BE2C (cell line): Measurements from ENCODE around the gene MFAP3L. TPM values are rescaled to one million over a fixed set of nuclear protein-coding genes. Genes with fewer than 3 reads are reported as not detected.

Experiments
- DNase-seq: peaks from one replicate; pipeline ENCODE4 v3.0.0-alpha.2; 2020
- H3K27me3 ChIP-seq: fragments of 250-450 bp; sonication (Bioruptor Pico); 2 replicates; pipeline ENCODE4 v1.5.1; 2020; ENCODE audit warnings: mild to moderate bottlenecking
- H3K36me3 ChIP-seq: fragments of 250-450 bp; sonication (Bioruptor Pico); 2 replicates; pipeline ENCODE4 v1.5.1; 2020; ENCODE audit warnings: mild to moderate bottlenecking
- H3K4me1 ChIP-seq: fragments of 250-450 bp; sonication (Bioruptor Pico); 2 replicates; pipeline ENCODE4 v1.5.1; 2020
- H3K4me3 ChIP-seq: 2 replicates; pipeline ENCODE4 v1.5.1; 2011; ENCODE audit warnings: low read depth, low read length
- H3K9me3 ChIP-seq: fragments of 250-450 bp; sonication (Bioruptor Pico); 2 replicates; pipeline ENCODE4 v1.5.1; 2020
- CTCF ChIP-seq: IDR thresholded peaks from 2 replicates; pipeline ENCODE4 v1.5.1; 2012; ENCODE audit warnings: mild to moderate bottlenecking, low read depth, low read length
- polyA plus RNA-seq: library from polyadenylated mRNA; unstranded; fragments of >200 nt; gene quantifications from one replicate; pipeline ENCODE4 v1.2.1, GENCODE V29; 2012; ENCODE audit warnings: low read depth, missing spikeins; ENCODE audit not compliant: insufficient read length, insufficient read depth

Gene MFAP3L
- 2.1 TPM for polyA plus RNA-seq

GRCh38 chr4:170026253-170027021 lies at the start of gene MFAP3L:
Gene MFAP3L (minus strand): TSS chr4:170026395. CDS start chr4:170005877, 20,518 bp downstream.
- H3K4me1 ChIP-seq, result no peaks in the 10 kb centered on the region
- H3K9me3 ChIP-seq, result 0 out of 2 replicates have a peak, but pooled peaks cover 4% of the 10 kb centered on the region
- DNase-seq, result peak; percentile 94
- peak within 1 kb of the TSS; percentile 86 for H3K4me3 ChIP-seq
- peaks cover 14% of the 10 kb centered on the region for H3K27me3 ChIP-seq
- TF ChIP-seq CTCF, result no peak
- H3K36me3 ChIP-seq, result no peaks in the 10 kb centered on the region

GRCh38 chr4:170071196-170071595 lies 45.0 kb upstream of the MFAP3L start:
- DNase-seq, result no peak
- Histone ChIP-seq H3K4me3 (no peak overlapping the region), H3K9me3 (no peaks in the 10 kb centered on the region), H3K4me1 (no peaks in the 10 kb centered on the region), H3K36me3 (peaks cover 15% of the 10 kb centered on the region), H3K27me3 (no peaks in the 10 kb centered on the region)
- no peak for TF ChIP-seq CTCF

DNA sequence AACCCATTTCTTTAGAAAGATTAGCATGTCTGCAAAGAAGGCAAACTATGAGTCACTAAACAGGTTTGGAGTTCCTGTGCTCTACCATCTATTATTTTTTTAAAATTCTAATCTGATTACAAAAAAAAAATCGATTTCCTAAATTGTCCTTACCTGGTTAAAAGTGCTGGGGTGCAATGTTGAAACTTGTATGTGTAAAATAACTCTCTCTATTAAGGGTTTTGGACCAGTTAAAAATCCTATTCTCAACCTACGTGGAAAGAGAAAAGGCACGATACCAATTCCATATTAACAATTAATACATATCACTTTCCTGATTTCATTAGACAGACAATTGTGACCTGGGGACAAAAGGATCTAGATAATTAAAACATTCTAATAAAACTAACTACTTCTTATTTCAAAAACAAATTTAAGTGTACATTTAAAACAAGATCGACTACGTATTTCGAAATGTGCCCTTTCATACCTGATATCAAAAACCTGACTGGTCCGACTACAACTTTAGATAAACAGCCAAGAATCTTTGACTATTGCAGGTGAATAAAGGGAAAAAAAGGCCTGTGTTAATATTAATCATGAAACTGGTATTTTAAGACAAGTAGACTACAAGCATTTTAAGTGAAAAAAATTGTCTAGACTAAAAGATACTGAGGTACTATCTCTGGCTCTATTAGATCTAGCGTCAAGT lies 42.4 kb upstream of the MFAP3L start:
- Histone ChIP-seq H3K9me3 (no peaks in the 10 kb centered on the region), H3K4me1 (no peaks in the 10 kb centered on the region), H3K27me3 (no peaks in the 10 kb centered on the region), H3K36me3 (peaks cover 16% of the 10 kb centered on the region), H3K4me3 (no peak overlapping the region)
- no peak for DNase-seq
- no peak for TF ChIP-seq CTCF

DNA sequence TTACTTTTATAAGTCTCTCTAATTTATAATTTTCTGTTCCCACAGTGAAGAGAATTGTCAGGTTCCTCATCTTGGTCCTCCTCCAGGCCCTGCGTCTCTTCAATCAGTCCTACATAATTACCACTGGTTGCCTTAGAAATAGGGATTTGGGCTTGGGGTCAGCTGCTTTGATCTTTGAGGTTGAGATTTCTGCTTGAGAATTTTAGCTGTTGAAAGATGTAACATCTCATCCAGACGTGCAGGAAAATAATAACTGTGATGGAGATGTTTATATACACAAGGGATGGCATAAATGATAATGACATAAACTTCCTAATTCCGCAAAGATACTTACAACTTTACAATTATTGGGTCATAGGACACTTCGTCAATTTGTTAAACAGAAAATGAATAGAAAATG lies 33.2 kb upstream of the MFAP3L start:
- no peak for DNase-seq
- no peak for TF ChIP-seq CTCF
- H3K4me1 ChIP-seq, result no peaks in the 10 kb centered on the region

DNA sequence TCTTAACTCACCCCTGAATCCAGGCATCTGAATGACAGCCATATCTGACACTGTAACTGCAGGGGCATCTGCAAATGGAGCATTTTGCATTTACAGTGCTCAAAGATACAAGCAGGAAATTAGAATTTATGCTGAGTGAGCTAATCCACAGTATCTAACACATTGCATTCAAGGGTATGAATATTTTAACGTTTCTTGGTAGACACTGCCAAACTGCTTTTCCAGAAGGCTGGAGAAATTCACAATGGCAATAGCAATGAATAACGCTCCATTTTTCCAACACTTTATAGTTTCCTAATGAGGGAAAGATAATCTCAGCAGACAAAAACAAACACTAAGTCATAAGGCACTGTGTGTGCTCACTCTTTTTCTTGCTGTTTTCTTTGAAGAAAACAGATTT lies 32.6 kb upstream of the MFAP3L start:
- Histone ChIP-seq H3K9me3 (no peaks in the 10 kb centered on the region), H3K36me3 (peaks cover 20% of the 10 kb centered on the region), H3K4me1 (no peaks in the 10 kb centered on the region), H3K4me3 (no peak overlapping the region), H3K27me3 (no peaks in the 10 kb centered on the region)
- DNase-seq, result no peak
- no peak for TF ChIP-seq CTCF

More for the DNA sequence above, 33.2 kb upstream of the MFAP3L start:
- H3K9me3 ChIP-seq, result no peaks in the 10 kb centered on the region
- H3K27me3 ChIP-seq, result no peaks in the 10 kb centered on the region
- H3K4me3 ChIP-seq, result no peak overlapping the region
- peaks cover 20% of the 10 kb centered on the region for H3K36me3 ChIP-seq

- DNase-seq, result no peak
- no peaks in the 10 kb centered on the region for H3K4me1 ChIP-seq
- H3K4me3 ChIP-seq, result no peak overlapping the region
- H3K27me3 ChIP-seq, result no peaks in the 10 kb centered on the region
- H3K9me3 ChIP-seq, result no peaks in the 10 kb centered on the region
- no peak for TF ChIP-seq CTCF
- H3K36me3 ChIP-seq, result peaks cover 17% of the 10 kb centered on the region
These were observed 31.7 kb upstream of the MFAP3L start for GRCh38 chr4:170057866-170058265.
